SU-DHL-6 (cell line): ENCODE results near the gene FBXO17.

ENCODE experiments used
- H2AFZ ChIP-seq: fragments of 200-600 bp; sonication (generic); 2 replicates; pipeline ENCODE4 v1.6.1; 2014; ENCODE audit warnings: low read depth, mild to moderate bottlenecking, moderate library complexity, mixed read lengths, antibody characterized with exemption, low read length; ENCODE audit not compliant: severe bottlenecking
- H3F3A ChIP-seq: fragments of 200-600 bp; shearing (Covaris generic); 2 replicates; pipeline ENCODE4 v1.6.0; 2016; ENCODE audit warnings: antibody characterized with exemption, mild to moderate bottlenecking; ENCODE audit not compliant: insufficient read depth
- H3K27ac ChIP-seq: fragments of 200-600 bp; sonication (generic); 2 replicates; pipeline ENCODE4 v1.5.1; 2016; ENCODE audit warnings: low read depth, mild to moderate bottlenecking, low read length, moderate library complexity, mixed read lengths
- H3K27me3 ChIP-seq: fragments of 200-600 bp; sonication (generic), shearing (Covaris generic); 2 replicates; pipeline ENCODE4 v1.6.0; 2014; ENCODE audit warnings: mild to moderate bottlenecking, low read length
- H3K36me3 ChIP-seq: fragments of 200-600 bp; sonication (generic); 2 replicates; pipeline ENCODE4 v1.6.1; 2014; ENCODE audit warnings: mild to moderate bottlenecking, low read length, mixed read lengths
- H3K4me2 ChIP-seq: fragments of 300-600, 200-600 bp; shearing (Covaris generic), sonication (generic); 2 replicates; pipeline ENCODE4 v1.6.0; 2014; ENCODE audit warnings: low read length, low read depth, mild to moderate bottlenecking; ENCODE audit not compliant: poor library complexity, severe bottlenecking
- H3K4me3 ChIP-seq: fragments of 200-600 bp; sonication (generic); 2 replicates; pipeline ENCODE4 v1.5.1; 2014; ENCODE audit warnings: antibody characterized with exemption, low read length, mild to moderate bottlenecking, mixed read lengths; ENCODE audit not compliant: insufficient read depth, poor library complexity, severe bottlenecking
- H3K79me2 ChIP-seq: fragments of 200-600 bp; sonication (generic); 2 replicates; pipeline ENCODE4 v1.6.1; 2014; ENCODE audit warnings: mild to moderate bottlenecking, low read length, moderate library complexity; ENCODE audit not compliant: insufficient read depth
- H3K9ac ChIP-seq: fragments of 200-600 bp; sonication (generic); 2 replicates; pipeline ENCODE4 v1.7.0; 2014; ENCODE audit warnings: mild to moderate bottlenecking, low read length
- H3K9me2 ChIP-seq: fragments of 200-600 bp; sonication (generic); replicated peaks from 2 replicates; pipeline ENCODE4 v1.6.1; 2014; ENCODE audit warnings: low read length; ENCODE audit not compliant: insufficient read depth
- H3K9me3 ChIP-seq: fragments of 200-600 bp; sonication (generic); 2 replicates; pipeline ENCODE4 v1.6.1; 2014; ENCODE audit warnings: low read length, mixed read lengths; ENCODE audit not compliant: insufficient read depth
- H4K20me1 ChIP-seq: fragments of 200-600 bp; sonication (generic); 2 replicates; pipeline ENCODE4 v1.6.1; 2014; ENCODE audit warnings: low read depth, mild to moderate bottlenecking, antibody characterized with exemption, low read length, moderate library complexity, mixed read lengths
- EZH2phosphoT487 ChIP-seq: fragments of 200-600 bp; sonication (generic), shearing (Covaris generic); conservative IDR thresholded peaks from 2 replicates; pipeline ENCODE4 v1.6.1; 2018; ENCODE audit warnings: mild to moderate bottlenecking, antibody characterized with exemption, low read length, moderate library complexity, mixed read lengths
- TF ChIP-seq, protein P1 (sequence below): fragments of 200-600 bp; sonication (generic); IDR thresholded peaks from one replicate; pipeline ENCODE4 v1.5.1; 2017; ENCODE audit warnings: antibody characterized with exemption, mild to moderate bottlenecking, low read length, moderate library complexity; ENCODE audit not compliant: insufficient read depth, poor library complexity, severe bottlenecking

The FBXO17 gene

DNA sequence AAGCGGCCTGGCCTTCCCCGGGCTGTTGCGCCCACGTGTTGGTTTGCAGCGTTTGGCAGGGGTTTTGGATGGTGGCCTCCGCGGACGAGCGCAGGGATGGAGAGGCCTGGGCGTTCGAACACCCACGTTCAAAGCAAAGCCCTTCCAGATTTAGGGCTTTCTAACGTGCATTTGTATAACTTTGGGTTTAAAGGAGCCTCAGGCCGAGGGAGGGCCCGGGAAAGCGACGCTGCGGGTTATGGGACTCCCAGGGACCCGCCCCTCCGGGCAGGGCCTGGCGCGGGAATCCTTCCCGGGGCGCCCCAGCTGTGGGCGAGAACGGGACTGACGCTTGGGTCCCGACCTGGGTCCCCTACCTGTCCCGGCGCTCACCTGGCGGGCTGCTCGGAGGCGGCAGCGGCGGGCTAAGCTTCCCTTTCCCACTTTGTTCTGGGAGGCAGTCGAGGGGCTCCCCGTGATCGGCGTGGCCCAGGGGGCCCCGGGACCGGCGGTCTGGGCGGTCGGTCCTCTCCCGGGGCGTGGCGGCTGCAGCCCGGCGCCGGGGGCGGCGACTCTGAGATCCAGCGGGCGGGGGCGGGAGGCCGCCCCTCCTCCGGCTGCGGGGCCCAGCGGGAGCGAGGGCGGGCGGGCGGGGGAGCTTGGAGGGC lies at the start of gene FBXO17:
TSS of gene FBXO17 (minus strand) at position 529 of the 647 bp plus-strand sequence. CDS start 25,423 bp downstream, outside the sequence.
- H2AFZ ChIP-seq = no peak within 1 kb of the TSS
- no peaks in the 10 kb centered on the region for H3K79me2 ChIP-seq
- no peaks in the 10 kb centered on the region for H4K20me1 ChIP-seq
- H3K27ac ChIP-seq = no peak within 1 kb of the TSS
- no peak within 1 kb of the TSS for H3K4me2 ChIP-seq
- peaks cover 6% of the 10 kb centered on the region; the same call in 1 of the 2 replicates for H3K9me3 ChIP-seq
- TF ChIP-seq EZH2phosphoT487 = no peak
- TF ChIP-seq, protein P1, sequence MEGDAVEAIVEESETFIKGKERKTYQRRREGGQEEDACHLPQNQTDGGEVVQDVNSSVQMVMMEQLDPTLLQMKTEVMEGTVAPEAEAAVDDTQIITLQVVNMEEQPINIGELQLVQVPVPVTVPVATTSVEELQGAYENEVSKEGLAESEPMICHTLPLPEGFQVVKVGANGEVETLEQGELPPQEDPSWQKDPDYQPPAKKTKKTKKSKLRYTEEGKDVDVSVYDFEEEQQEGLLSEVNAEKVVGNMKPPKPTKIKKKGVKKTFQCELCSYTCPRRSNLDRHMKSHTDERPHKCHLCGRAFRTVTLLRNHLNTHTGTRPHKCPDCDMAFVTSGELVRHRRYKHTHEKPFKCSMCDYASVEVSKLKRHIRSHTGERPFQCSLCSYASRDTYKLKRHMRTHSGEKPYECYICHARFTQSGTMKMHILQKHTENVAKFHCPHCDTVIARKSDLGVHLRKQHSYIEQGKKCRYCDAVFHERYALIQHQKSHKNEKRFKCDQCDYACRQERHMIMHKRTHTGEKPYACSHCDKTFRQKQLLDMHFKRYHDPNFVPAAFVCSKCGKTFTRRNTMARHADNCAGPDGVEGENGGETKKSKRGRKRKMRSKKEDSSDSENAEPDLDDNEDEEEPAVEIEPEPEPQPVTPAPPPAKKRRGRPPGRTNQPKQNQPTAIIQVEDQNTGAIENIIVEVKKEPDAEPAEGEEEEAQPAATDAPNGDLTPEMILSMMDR = no peak
- H3K9ac ChIP-seq = no peak within 1 kb of the TSS
- no peak within 1 kb of the TSS for H3K4me3 ChIP-seq
- H3F3A ChIP-seq = no peaks in the 10 kb centered on the region
- H3K36me3 ChIP-seq = no peaks in the 10 kb centered on the region
- H3K9me2 ChIP-seq = no peaks in the 10 kb centered on the region
- no peaks in the 10 kb centered on the region for H3K27me3 ChIP-seq

DNA sequence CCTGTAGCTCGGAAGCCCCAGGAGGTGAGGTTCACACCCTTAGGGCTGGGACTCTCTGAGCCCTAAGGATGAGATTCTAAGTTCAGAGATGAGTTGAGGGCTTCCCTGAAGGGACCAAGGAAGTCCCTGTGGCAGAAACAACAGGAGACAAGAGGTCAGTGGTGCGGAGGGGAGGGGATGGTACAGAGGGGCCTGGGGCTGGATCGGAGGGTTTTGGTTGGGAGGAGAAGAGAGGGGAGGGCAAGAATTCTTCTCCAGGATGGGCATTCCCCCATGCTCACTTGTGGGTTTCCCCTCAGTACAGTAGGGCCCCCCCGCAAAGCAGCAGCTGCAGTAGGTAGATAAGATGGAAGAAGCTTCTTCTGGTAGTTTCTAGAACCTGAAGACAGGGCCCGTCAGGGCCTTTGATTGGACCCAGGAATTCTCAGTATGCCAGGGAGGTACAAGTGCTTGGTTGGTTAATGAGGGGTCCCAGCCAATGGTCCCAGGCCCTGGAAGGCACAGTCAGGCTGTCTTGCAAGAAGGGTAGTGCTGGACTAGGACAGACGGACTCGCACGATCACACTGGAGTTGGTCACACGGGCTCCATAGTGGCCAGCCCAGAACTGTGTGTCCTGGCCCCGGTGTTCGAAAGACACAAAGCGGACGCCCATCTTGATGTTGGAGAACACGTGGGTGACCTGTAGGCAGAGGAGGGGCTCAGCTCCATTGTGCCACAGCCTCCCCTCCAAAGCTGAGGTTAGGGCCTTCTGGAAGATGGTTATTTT lies 49.5 kb upstream of the FBXO17 start:
- Histone ChIP-seq H3F3A (no peaks in the 10 kb centered on the region), H4K20me1 (no peaks in the 10 kb centered on the region), H3K4me3 (no peak overlapping the region), H3K9me3 (no peaks in the 10 kb centered on the region), H3K9me2 (no peaks in the 10 kb centered on the region), H3K27me3 (no peaks in the 10 kb centered on the region), H2AFZ (no peak overlapping the region), H3K4me2 (no peak overlapping the region), H3K36me3 (no peaks in the 10 kb centered on the region), H3K27ac (no peak overlapping the region), H3K9ac (no peak overlapping the region), H3K79me2 (no peaks in the 10 kb centered on the region)
- TF ChIP-seq EZH2phosphoT487 = no peak
- TF ChIP-seq, protein P1 = no peak

- TF ChIP-seq, protein P1 = no peak
- no peak for TF ChIP-seq EZH2phosphoT487
- Histone ChIP-seq H3F3A (no peaks in the 10 kb centered on the region), H3K9ac (no peak overlapping the region), H3K9me2 (no peaks in the 10 kb centered on the region), H3K79me2 (no peaks in the 10 kb centered on the region), H3K27ac (no peak overlapping the region), H3K36me3 (no peaks in the 10 kb centered on the region), H3K9me3 (no peaks in the 10 kb centered on the region), H4K20me1 (no peaks in the 10 kb centered on the region), H3K27me3 (no peaks in the 10 kb centered on the region), H3K4me3 (no peak overlapping the region), H2AFZ (no peak overlapping the region), H3K4me2 (no peak overlapping the region)
Measured at GRCh38 chr19:39021063-39021462, 45.5 kb upstream of the FBXO17 start.
